Measurements from ENCODE around the gene OTOGL.

OTOGL gene

DNA sequence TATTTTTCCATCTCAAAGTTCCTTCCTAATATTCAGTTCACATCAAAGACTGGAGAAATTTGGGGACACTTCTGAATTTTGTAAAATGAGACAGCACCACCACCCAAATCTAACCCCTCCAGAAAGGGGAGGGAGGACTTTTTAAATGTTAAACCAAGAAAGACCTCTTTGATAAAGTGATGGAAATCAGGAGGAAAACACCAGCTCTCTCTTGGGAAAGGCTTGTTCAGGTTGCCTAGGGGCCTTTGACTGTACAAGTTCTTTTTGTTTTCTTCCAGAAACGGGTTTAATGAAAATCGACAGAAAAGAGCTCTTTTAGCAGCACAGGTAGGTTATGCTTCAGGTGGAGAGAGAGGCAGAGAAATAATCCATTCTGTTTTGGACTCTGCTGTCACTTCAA is 112.3 kb downstream of the OTOGL start:
- Histone ChIP-seq H3K9me3 (ENCODE audit: control insufficient read depth, insufficient read depth, low read depth, low read length) (no peaks in the 10 kb centered on the region), H3K27ac (ENCODE audit: extremely low read depth, low read depth, low read length) (no peak overlapping the region), H3K4me3 (ENCODE audit: low read depth, low read length) (no peak overlapping the region), H3K36me3 (ENCODE audit: control insufficient read depth in 2 of 2, insufficient read depth in 1 of 2, low read length in 2 of 2) (no peaks in the 10 kb centered on the region), H3K4me1 (ENCODE audit: control insufficient read depth, insufficient read depth, low read length) (0 out of 2 replicates have a peak, but pooled peaks cover 2% of the 10 kb centered on the region)
- POLR2A ChIA-PET: no interaction called here
- CTCF ChIA-PET: interaction anchor here (2.0 kb wide), 1 partner anchor 16 kb away, joined by 10 read pairs; no protein-coding TSS in a partner anchor
- TF ChIP-seq, protein P1, sequence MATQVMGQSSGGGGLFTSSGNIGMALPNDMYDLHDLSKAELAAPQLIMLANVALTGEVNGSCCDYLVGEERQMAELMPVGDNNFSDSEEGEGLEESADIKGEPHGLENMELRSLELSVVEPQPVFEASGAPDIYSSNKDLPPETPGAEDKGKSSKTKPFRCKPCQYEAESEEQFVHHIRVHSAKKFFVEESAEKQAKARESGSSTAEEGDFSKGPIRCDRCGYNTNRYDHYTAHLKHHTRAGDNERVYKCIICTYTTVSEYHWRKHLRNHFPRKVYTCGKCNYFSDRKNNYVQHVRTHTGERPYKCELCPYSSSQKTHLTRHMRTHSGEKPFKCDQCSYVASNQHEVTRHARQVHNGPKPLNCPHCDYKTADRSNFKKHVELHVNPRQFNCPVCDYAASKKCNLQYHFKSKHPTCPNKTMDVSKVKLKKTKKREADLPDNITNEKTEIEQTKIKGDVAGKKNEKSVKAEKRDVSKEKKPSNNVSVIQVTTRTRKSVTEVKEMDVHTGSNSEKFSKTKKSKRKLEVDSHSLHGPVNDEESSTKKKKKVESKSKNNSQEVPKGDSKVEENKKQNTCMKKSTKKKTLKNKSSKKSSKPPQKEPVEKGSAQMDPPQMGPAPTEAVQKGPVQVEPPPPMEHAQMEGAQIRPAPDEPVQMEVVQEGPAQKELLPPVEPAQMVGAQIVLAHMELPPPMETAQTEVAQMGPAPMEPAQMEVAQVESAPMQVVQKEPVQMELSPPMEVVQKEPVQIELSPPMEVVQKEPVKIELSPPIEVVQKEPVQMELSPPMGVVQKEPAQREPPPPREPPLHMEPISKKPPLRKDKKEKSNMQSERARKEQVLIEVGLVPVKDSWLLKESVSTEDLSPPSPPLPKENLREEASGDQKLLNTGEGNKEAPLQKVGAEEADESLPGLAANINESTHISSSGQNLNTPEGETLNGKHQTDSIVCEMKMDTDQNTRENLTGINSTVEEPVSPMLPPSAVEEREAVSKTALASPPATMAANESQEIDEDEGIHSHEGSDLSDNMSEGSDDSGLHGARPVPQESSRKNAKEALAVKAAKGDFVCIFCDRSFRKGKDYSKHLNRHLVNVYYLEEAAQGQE (tag by site-specific recombination; IDR thresholded peaks at IDR 0.05): no peak
- TF ChIP-seq, protein P2, sequence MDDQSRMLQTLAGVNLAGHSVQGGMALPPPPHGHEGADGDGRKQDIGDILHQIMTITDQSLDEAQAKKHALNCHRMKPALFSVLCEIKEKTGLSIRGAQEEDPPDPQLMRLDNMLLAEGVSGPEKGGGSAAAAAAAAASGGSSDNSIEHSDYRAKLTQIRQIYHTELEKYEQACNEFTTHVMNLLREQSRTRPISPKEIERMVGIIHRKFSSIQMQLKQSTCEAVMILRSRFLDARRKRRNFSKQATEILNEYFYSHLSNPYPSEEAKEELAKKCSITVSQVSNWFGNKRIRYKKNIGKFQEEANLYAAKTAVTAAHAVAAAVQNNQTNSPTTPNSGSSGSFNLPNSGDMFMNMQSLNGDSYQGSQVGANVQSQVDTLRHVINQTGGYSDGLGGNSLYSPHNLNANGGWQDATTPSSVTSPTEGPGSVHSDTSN (CRISPR knock-in tag; IDR thresholded peaks at IDR 0.05): no peak
- no peak for TF ChIP-seq ZNF302 (tag by site-specific recombination; IDR thresholded peaks at IDR 0.05; ENCODE audit: low read depth)
- no peak for TF ChIP-seq ZBTB20 (tag by site-specific recombination; IDR thresholded peaks at IDR 0.05)
- TF ChIP-seq ZBTB49 (tag by site-specific recombination; IDR thresholded peaks at IDR 0.05; ENCODE audit: low read depth): no peak
- TF ChIP-seq, protein P3, sequence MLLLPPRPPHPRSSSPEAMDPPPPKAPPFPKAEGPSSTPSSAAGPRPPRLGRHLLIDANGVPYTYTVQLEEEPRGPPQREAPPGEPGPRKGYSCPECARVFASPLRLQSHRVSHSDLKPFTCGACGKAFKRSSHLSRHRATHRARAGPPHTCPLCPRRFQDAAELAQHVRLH (tag by site-specific recombination; IDR thresholded peaks at IDR 0.05): no peak
- no peak for TF ChIP-seq ZNF707 (tag by site-specific recombination; IDR thresholded peaks at IDR 0.05)
- no peak for TF ChIP-seq SP7 (tag by site-specific recombination; IDR thresholded peaks at IDR 0.05)
- no peak for TF ChIP-seq ZNF785 (tag by site-specific recombination; IDR thresholded peaks at IDR 0.05)
- TF ChIP-seq ZNF19 (tag by site-specific recombination; IDR thresholded peaks at IDR 0.05; ENCODE audit: low read depth): no peak

DNA sequence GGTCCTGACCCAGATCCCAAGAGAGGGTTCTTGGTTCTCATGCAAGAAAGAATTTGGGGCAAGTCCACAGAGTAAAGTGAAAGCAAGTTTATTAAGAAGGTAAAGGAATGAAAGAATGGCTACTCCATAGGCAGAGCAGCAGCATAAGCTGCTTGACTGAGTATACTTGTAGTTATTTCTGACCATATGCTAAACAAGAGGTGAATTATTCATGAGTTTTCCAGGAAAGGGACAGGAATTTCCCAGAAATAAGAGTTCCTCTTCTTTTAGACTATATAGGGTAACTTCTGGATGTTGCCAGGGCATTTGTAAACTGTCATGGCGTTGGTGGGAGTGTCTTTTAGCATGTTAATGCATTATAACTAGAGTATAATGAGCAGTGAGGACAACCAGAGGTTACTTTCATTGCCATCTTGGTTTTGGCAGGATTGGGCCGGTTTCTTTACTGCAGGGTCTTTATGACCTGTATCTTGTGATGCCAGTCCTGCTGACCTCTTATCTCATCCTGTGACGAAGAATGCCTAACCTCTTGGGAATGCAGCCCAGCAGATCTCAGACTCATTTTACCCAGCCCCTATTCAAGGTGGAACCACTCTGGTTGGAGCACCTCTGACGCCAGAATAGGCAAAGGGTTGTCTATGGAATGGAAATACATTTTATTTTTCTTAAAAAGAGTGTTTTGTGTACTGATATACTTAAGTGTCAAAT is 113.8 kb downstream of the OTOGL start:
- Histone ChIP-seq H3K4me1 (ENCODE audit: control insufficient read depth, insufficient read depth, low read length) (0 out of 2 replicates have a peak, but pooled peaks cover 2% of the 10 kb centered on the region), H3K4me3 (ENCODE audit: low read depth, low read length) (no peak overlapping the region), H3K36me3 (ENCODE audit: control insufficient read depth in 2 of 2, insufficient read depth in 1 of 2, low read length in 2 of 2) (no peaks in the 10 kb centered on the region), H3K27ac (ENCODE audit: extremely low read depth, low read depth, low read length) (no peak overlapping the region), H3K9me3 (ENCODE audit: control insufficient read depth, insufficient read depth, low read depth, low read length) (no peaks in the 10 kb centered on the region)
- CTCF ChIA-PET: interaction anchor here (0.6 to 2.0 kb wide), 2 partner anchors 18 to 21 kb away, joined by 3 to 10 read pairs; no protein-coding TSS in a partner anchor
- POLR2A ChIA-PET: no interaction called here
- TF ChIP-seq SALL2 (tag by site-specific recombination; IDR thresholded peaks at IDR 0.05; ENCODE audit: borderline replicate concordance) (no peak), ZNF747 (tag by site-specific recombination; IDR thresholded peaks at IDR 0.05) (no peak), ZNF18 (tag by site-specific recombination; IDR thresholded peaks at IDR 0.05) (no peak)
- TF ChIP-seq, protein P4, sequence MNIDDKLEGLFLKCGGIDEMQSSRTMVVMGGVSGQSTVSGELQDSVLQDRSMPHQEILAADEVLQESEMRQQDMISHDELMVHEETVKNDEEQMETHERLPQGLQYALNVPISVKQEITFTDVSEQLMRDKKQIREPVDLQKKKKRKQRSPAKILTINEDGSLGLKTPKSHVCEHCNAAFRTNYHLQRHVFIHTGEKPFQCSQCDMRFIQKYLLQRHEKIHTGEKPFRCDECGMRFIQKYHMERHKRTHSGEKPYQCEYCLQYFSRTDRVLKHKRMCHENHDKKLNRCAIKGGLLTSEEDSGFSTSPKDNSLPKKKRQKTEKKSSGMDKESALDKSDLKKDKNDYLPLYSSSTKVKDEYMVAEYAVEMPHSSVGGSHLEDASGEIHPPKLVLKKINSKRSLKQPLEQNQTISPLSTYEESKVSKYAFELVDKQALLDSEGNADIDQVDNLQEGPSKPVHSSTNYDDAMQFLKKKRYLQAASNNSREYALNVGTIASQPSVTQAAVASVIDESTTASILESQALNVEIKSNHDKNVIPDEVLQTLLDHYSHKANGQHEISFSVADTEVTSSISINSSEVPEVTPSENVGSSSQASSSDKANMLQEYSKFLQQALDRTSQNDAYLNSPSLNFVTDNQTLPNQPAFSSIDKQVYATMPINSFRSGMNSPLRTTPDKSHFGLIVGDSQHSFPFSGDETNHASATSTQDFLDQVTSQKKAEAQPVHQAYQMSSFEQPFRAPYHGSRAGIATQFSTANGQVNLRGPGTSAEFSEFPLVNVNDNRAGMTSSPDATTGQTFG (tag by site-specific recombination; IDR thresholded peaks at IDR 0.05; ENCODE audit: borderline replicate concordance): no peak
- TF ChIP-seq, protein P2 (CRISPR knock-in tag; IDR thresholded peaks at IDR 0.05): no peak
